HG03064 (cell line): ENCODE data around the gene PTPN14.
"Not testable (repeated sequence)": the region's sequence is repeated elsewhere in the genome, so short reads cannot be mapped to it uniquely, and the experiment has no call there.

Experiments used
- ATAC-seq: cut with Tn5 transposase; IDR thresholded peaks from one replicate; pipeline ENCODE4 v1.9.1; 2021; ENCODE audit warnings: low read depth; ENCODE audit not compliant: unreplicated experiment

The PTPN14 gene

GRCh38 chr1:214551436-214552173, at the start of gene PTPN14:
Gene PTPN14 (minus strand): TSS chr1:214551602. CDS start chr1:214464803, 86,799 bp downstream.
- no peak for ATAC-seq

GRCh38 chr1:214593158-214593557, 41.8 kb upstream of the PTPN14 start:
- no peak for ATAC-seq

- ATAC-seq = not testable (repeated sequence)
These were observed 40.5 kb upstream of the PTPN14 start for GRCh38 chr1:214591918-214592317.

- no peak for ATAC-seq
These were observed 39.3 kb upstream of the PTPN14 start for GRCh38 chr1:214590696-214591095.

GRCh38 chr1:214588963-214589597, 37.7 kb upstream of the PTPN14 start:
- no peak for ATAC-seq

GRCh38 chr1:214587165-214587564, 35.8 kb upstream of the PTPN14 start:
- ATAC-seq = no peak

- ATAC-seq = no peak
These were observed 35.2 kb upstream of the PTPN14 start for GRCh38 chr1:214586621-214587020.

GRCh38 chr1:214584805-214585766, 33.7 kb upstream of the PTPN14 start:
- no peak for ATAC-seq

GRCh38 chr1:214583824-214584554, 32.6 kb upstream of the PTPN14 start:
- no peak for ATAC-seq

GRCh38 chr1:214583113-214583512, 31.7 kb upstream of the PTPN14 start:
- ATAC-seq = no peak

GRCh38 chr1:214582289-214582891, 31.0 kb upstream of the PTPN14 start:
- ATAC-seq = no peak

- no peak for ATAC-seq
These were observed 30.4 kb upstream of the PTPN14 start for GRCh38 chr1:214581785-214582184.

- no peak for ATAC-seq
These were observed 27.8 kb upstream of the PTPN14 start for GRCh38 chr1:214579183-214579582.

- ATAC-seq = not testable (repeated sequence)
These were observed 24.7 kb upstream of the PTPN14 start for GRCh38 chr1:214576120-214576519.

- no peak for ATAC-seq
These were observed 23.4 kb upstream of the PTPN14 start for GRCh38 chr1:214574598-214575411.

- no peak for ATAC-seq
These were observed 22.2 kb upstream of the PTPN14 start for GRCh38 chr1:214573386-214574318.

GRCh38 chr1:214571281-214571680, 19.9 kb upstream of the PTPN14 start:
- no peak for ATAC-seq

GRCh38 chr1:214570442-214570841, 19.0 kb upstream of the PTPN14 start:
- no peak for ATAC-seq
